SK-N-SH treated with all-trans-retinoic acid at 6 μM for 48 hours (cell line): ENCODE data around the gene CEBPB.

ENCODE experiments used
- ATAC-seq: fragments of 200-7000 bp; cut with Tn5 transposase; 3 replicates; pipeline ENCODE4 v1.9.1; 2020; ENCODE audit warnings: mild to moderate bottlenecking, moderate library complexity
- ARNTL ChIP-seq: fragments of 450-650 bp; formaldehyde crosslinking; IDR thresholded peaks from 2 replicates; pipeline ENCODE4 v1.5.0; 2020; ENCODE audit warnings: low read depth, mild to moderate bottlenecking, moderate library complexity, borderline replicate concordance
- BACH2 ChIP-seq: fragments of 250-450 bp; sonication (Bioruptor Pico); IDR thresholded peaks from 2 replicates; pipeline ENCODE4 v1.9.0; 2021; ENCODE audit warnings: mild to moderate bottlenecking, borderline replicate concordance
- CREB5 ChIP-seq: fragments of 250-450 bp; sonication (Bioruptor Pico); IDR thresholded peaks from 2 replicates; pipeline ENCODE4 v1.5.1; 2020; ENCODE audit warnings: low read depth, mild to moderate bottlenecking, moderate library complexity
- CSDC2 ChIP-seq: fragments of 250-450 bp; sonication (Bioruptor Pico); IDR thresholded peaks from 2 replicates; pipeline ENCODE4 v1.5.0; 2020; ENCODE audit warnings: mild to moderate bottlenecking, moderate library complexity
- CSRNP3 ChIP-seq: fragments of 250-450 bp; sonication (Bioruptor Pico); IDR thresholded peaks from 2 replicates; pipeline ENCODE4 v1.5.1; 2021; ENCODE audit warnings: mild to moderate bottlenecking, moderate library complexity
- ESRRG ChIP-seq: fragments of 250-450 bp; sonication (Bioruptor Pico); IDR thresholded peaks from 2 replicates; pipeline ENCODE4 v1.6.1; 2021; ENCODE audit warnings: mild to moderate bottlenecking
- GLIS3 ChIP-seq: fragments of 250-450 bp; sonication (Bioruptor Pico); IDR thresholded peaks from 2 replicates; pipeline ENCODE4 v1.5.0; 2020; ENCODE audit warnings: mild to moderate bottlenecking, moderate library complexity
- ISL1 ChIP-seq: fragments of 250-450 bp; sonication (Bioruptor Pico); IDR thresholded peaks from 2 replicates; pipeline ENCODE4 v2.1.2; 2022; ENCODE audit warnings: mild to moderate bottlenecking, moderate library complexity
- OSR1 ChIP-seq: fragments of 250-450 bp; sonication (Bioruptor Pico); IDR thresholded peaks from 2 replicates; pipeline ENCODE4 v1.8.0; 2022; ENCODE audit warnings: moderate library complexity, mild to moderate bottlenecking, inconsistent platforms
- POU6F1 ChIP-seq: fragments of 250-450 bp; sonication (Bioruptor Pico); IDR thresholded peaks from 2 replicates; pipeline ENCODE4 v1.8.0; 2021; ENCODE audit warnings: low read depth, mild to moderate bottlenecking, moderate library complexity, borderline replicate concordance
- PPARA ChIP-seq: fragments of 250-450 bp; sonication (Bioruptor Pico); IDR thresholded peaks from 2 replicates; pipeline ENCODE4 v1.5.0; 2020; ENCODE audit warnings: mild to moderate bottlenecking, borderline replicate concordance
- RARB ChIP-seq: fragments of 250-450 bp; sonication (Bioruptor Pico); IDR thresholded peaks from 2 replicates; pipeline ENCODE4 v1.8.0; 2021; ENCODE audit warnings: mild to moderate bottlenecking, moderate library complexity
- SNAI2 ChIP-seq: fragments of 250-450 bp; sonication (Bioruptor Pico); IDR thresholded peaks from 2 replicates; pipeline ENCODE4 v1.5.0; 2020; ENCODE audit warnings: mild to moderate bottlenecking, moderate library complexity
- TCF4 ChIP-seq: fragments of 250-450 bp; sonication (Bioruptor Pico); IDR thresholded peaks from 2 replicates; pipeline ENCODE4 v1.8.0; 2021; ENCODE audit warnings: mild to moderate bottlenecking, moderate library complexity, borderline replicate concordance
- TOX ChIP-seq: fragments of 250-450 bp; sonication (Bioruptor Pico); IDR thresholded peaks from 2 replicates; pipeline ENCODE4 v1.8.0; 2021; ENCODE audit warnings: mild to moderate bottlenecking, moderate library complexity, borderline replicate concordance
- TSHZ2 ChIP-seq: fragments of 250-450 bp; sonication (Bioruptor Pico); IDR thresholded peaks from 2 replicates; pipeline ENCODE4 v1.5.0; 2020; ENCODE audit warnings: mild to moderate bottlenecking, moderate library complexity
- ZC3H10 ChIP-seq: fragments of 250-450 bp; sonication (Bioruptor Pico); IDR thresholded peaks from 2 replicates; pipeline ENCODE4 v1.5.1; 2021; ENCODE audit warnings: mild to moderate bottlenecking, moderate library complexity
- ZFP3 ChIP-seq: fragments of 250-450 bp; sonication (Bioruptor Pico); IDR thresholded peaks from 2 replicates; pipeline ENCODE4 v1.5.0; 2020; ENCODE audit warnings: mild to moderate bottlenecking, moderate library complexity
- ZNF565 ChIP-seq: fragments of 450-650 bp; formaldehyde crosslinking; conservative IDR thresholded peaks from 2 replicates; pipeline ENCODE4 v1.5.0; 2020; ENCODE audit warnings: low read depth, mild to moderate bottlenecking, moderate library complexity
- ZNF70 ChIP-seq: fragments of 450-650 bp; formaldehyde crosslinking; IDR thresholded peaks from 2 replicates; pipeline ENCODE4 v1.5.0; 2020; ENCODE audit warnings: mild to moderate bottlenecking, moderate library complexity
- ZNF8 ChIP-seq: fragments of 450-650 bp; formaldehyde crosslinking; IDR thresholded peaks from 2 replicates; pipeline ENCODE4 v1.5.0; 2020; ENCODE audit warnings: mild to moderate bottlenecking, moderate library complexity

Gene CEBPB

GRCh38 chr20:50196248-50196647 is 5.6 kb downstream of the CEBPB start (continued):
- TF ChIP-seq CREB5 (CRISPR knock-in tag) (no peak), ZNF8 (CRISPR knock-in tag) (no peak), BACH2 (CRISPR knock-in tag) (no peak), OSR1 (CRISPR knock-in tag) (no peak), RARB (CRISPR knock-in tag) (no peak)
- TF ChIP-seq, all 23 proteins: peak for 0

- no peak for ATAC-seq
- TF ChIP-seq ARNTL (CRISPR knock-in tag) (no peak), TOX (CRISPR knock-in tag) (no peak), CSRNP3 (CRISPR knock-in tag) (no peak), SNAI2 (CRISPR knock-in tag) (no peak), GLIS3 (CRISPR knock-in tag) (no peak), PPARA (CRISPR knock-in tag) (no peak), ZFP3 (CRISPR knock-in tag) (no peak), ESRRG (CRISPR knock-in tag) (no peak), ZC3H10 (CRISPR knock-in tag) (no peak)
Measured at GRCh38 chr20:50196896-50197295, 6.3 kb downstream of the CEBPB start.

- no peak for ATAC-seq
- TF ChIP-seq ARNTL (CRISPR knock-in tag) (no peak), CSRNP3 (CRISPR knock-in tag) (no peak), RARB (CRISPR knock-in tag) (no peak), SNAI2 (CRISPR knock-in tag) (no peak), ZNF565 (CRISPR knock-in tag) (no peak), PPARA (CRISPR knock-in tag) (no peak), TSHZ2 (CRISPR knock-in tag) (no peak), ZNF70 (CRISPR knock-in tag) (no peak), ZFP3 (CRISPR knock-in tag) (no peak), CSDC2 (CRISPR knock-in tag) (no peak), BACH2 (CRISPR knock-in tag) (no peak), ZNF8 (CRISPR knock-in tag) (no peak), CREB5 (CRISPR knock-in tag) (no peak), POU6F1 (CRISPR knock-in tag) (no peak), ISL1 (no peak), GLIS3 (CRISPR knock-in tag) (no peak), TCF4 (no peak)
Measured at GRCh38 chr20:50197463-50198179, 7.0 kb downstream of the CEBPB start.
